Smooth muscle cell (in vitro differentiated cells): Measurements from ENCODE around the gene SCYL1. TPM values are rescaled to one million over a fixed set of nuclear protein-coding genes. Genes with fewer than 3 reads are reported as not detected.

Experiments used
- DNase-seq: peaks from one replicate; lab custom pipeline; 2025; ENCODE audit not compliant: unreplicated experiment; lab: John Stamatoyannopoulos, UW
- H2AFZ ChIP-seq: fragments of 200-600 bp; sonication (generic); 2 replicates; pipeline ENCODE4 v1.6.0; 2016; ENCODE audit warnings: antibody characterized with exemption, low read depth, mild to moderate bottlenecking
- H3F3A ChIP-seq: fragments of 200-600 bp; sonication (generic); 2 replicates; pipeline ENCODE4 v1.6.0; 2017; ENCODE audit warnings: antibody characterized with exemption, low read depth
- H3K27ac ChIP-seq: fragments of 200-600 bp; sonication (generic); 2 replicates; pipeline ENCODE4 v1.5.1; 2016; ENCODE audit warnings: low read depth, mild to moderate bottlenecking
- H3K27me3 ChIP-seq: fragments of 200-600 bp; sonication (generic); 2 replicates; pipeline ENCODE4 v1.6.1; 2016; ENCODE audit warnings: low read depth, mild to moderate bottlenecking
- H3K36me3 ChIP-seq: fragments of 200-600 bp; sonication (generic); 2 replicates; pipeline ENCODE4 v1.5.1; 2016; ENCODE audit warnings: low read depth
- H3K4me1 ChIP-seq: fragments of 200-600 bp; sonication (generic); 2 replicates; pipeline ENCODE4 v1.5.1; 2016; ENCODE audit warnings: low read depth
- H3K4me2 ChIP-seq: fragments of 200-600 bp; sonication (generic); 2 replicates; pipeline ENCODE4 v1.6.0; 2016; ENCODE audit warnings: mild to moderate bottlenecking
- H3K4me3 ChIP-seq: fragments of 200-600 bp; sonication (generic); 2 replicates; pipeline ENCODE4 v1.5.1; 2016; ENCODE audit warnings: mild to moderate bottlenecking
- H3K79me2 ChIP-seq: fragments of 200-600 bp; sonication (generic); 2 replicates; pipeline ENCODE4 v1.6.0; 2016; ENCODE audit warnings: low read depth, mild to moderate bottlenecking
- H3K9ac ChIP-seq: fragments of 200-600 bp; sonication (generic); 2 replicates; pipeline ENCODE4 v1.6.0; 2016; ENCODE audit warnings: low read depth
- H3K9me3 ChIP-seq: fragments of 200-600 bp; sonication (generic); replicated peaks from 2 replicates; pipeline ENCODE4 v1.5.1; 2016; ENCODE audit warnings: low read depth
- H4K20me1 ChIP-seq: fragments of 200-600 bp; sonication (generic); 2 replicates; pipeline ENCODE4 v1.6.0; 2016; ENCODE audit warnings: low read depth
- CTCF ChIP-seq: fragments of 200-600 bp; sonication (generic); IDR thresholded peaks from 2 replicates; pipeline ENCODE4 v1.5.1; 2017; ENCODE audit warnings: borderline replicate concordance, mild to moderate bottlenecking, antibody characterized with exemption; ENCODE audit not compliant: insufficient read depth, poor library complexity, severe bottlenecking
- WGBS: methylation state at CpG from one replicate; pipeline ENCODE4 v1.1.7; 2016; ENCODE audit warnings: low lambda C conversion rate; 5-methylcytosine and 5-hydroxymethylcytosine counted together
- polyA plus RNA-seq: library from polyadenylated mRNA; unstranded; fragments of >200 nt; fragmentation: Nextera tagmentation; extraction: Ambion mirVana; gene quantifications from 2 replicates; pipeline ENCODE4 v1.2.1, GENCODE V29; 2016
- total RNA-seq: library from RNA; depleted of rRNA; stranded (reverse); fragments of >200 nt; gene quantifications from 2 replicates; pipeline ENCODE4 v1.2.3, GENCODE V29; 2014

The SCYL1 gene
- total and polyA plus RNA-seq, 2 experiments from 2014 or later, result 66.6 to 123 TPM

DNA sequence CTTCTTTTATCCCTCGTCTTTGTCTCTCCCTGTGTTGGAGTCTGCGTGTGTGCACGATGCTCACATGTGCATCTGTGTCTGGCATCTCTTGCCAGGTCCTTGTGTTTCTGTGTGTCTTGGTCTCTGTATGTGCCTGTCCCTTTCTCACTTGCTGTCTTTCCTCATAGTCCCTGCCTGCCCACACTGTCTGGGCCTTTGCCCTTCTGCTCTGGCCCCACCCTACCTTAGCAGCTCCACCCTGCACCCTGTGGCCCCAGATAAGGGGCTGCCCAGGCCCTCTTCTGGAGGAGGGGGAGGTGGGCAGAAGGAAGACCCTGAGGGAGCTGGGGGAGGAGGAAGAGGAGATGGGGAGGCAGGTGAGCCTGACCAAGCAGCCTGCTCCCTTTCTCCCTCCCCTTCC, 53.8 kb downstream of the SCYL1 start:
- H3K9ac ChIP-seq, result no peak overlapping the region
- no peak for DNase-seq
- H3K27ac ChIP-seq, result no peak overlapping the region
- H3K4me1 ChIP-seq, result peaks cover 9% of the 10 kb centered on the region
- H3K4me2 ChIP-seq, result no peak overlapping the region
- no peaks in the 10 kb centered on the region for H3K79me2 ChIP-seq
- no peaks in the 10 kb centered on the region for H3K36me3 ChIP-seq
- TF ChIP-seq CTCF, result no peak
- H3F3A ChIP-seq, result peaks cover 15% of the 10 kb centered on the region
- H3K9me3 ChIP-seq, result no peaks in the 10 kb centered on the region
- no peak overlapping the region for H3K4me3 ChIP-seq
- peaks cover 10% of the 10 kb centered on the region for H4K20me1 ChIP-seq
- no peak overlapping the region for H2AFZ ChIP-seq
- 96% methylated on average over 3 of the region's 3 CpGs for WGBS
- H3K27me3 ChIP-seq, result no peaks in the 10 kb centered on the region

DNA sequence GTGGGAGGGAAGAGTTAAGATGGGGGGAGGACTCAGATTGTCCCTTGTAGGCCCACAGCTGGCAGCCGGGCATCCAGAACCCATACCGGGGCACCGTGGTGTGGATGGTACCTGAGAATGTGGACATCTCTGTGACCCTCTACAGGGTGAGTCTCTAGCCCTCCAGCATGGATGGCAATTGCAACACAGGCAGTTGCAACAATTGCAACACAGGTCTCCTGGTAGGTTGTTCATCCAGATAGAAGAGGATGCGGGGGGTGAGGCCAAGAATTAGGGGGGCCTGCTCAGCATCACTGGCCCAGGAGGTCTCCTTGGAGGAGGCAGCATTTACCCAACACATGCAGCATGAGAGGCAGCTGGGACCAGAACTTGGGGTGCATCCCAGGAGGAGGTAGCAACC, 54.4 kb downstream of the SCYL1 start:
- Histone ChIP-seq H2AFZ (no peak overlapping the region), H3K9ac (no peak overlapping the region), H3K27ac (no peak overlapping the region), H3K4me3 (no peak overlapping the region), H3K36me3 (no peaks in the 10 kb centered on the region), H3K79me2 (no peaks in the 10 kb centered on the region), H3K27me3 (no peaks in the 10 kb centered on the region), H4K20me1 (peaks cover 7% of the 10 kb centered on the region), H3K9me3 (no peaks in the 10 kb centered on the region), H3K4me1 (peaks cover 6% of the 10 kb centered on the region), H3K4me2 (no peak overlapping the region), H3F3A (peaks cover 12% of the 10 kb centered on the region)
- 97% methylated on average over 4 of the region's 4 CpGs for WGBS
- no peak for TF ChIP-seq CTCF
- DNase-seq, result no peak

GRCh38 chr11:65580031-65580692, 55.3 kb downstream of the SCYL1 start:
- 96% methylated on average over 19 of the region's 19 CpGs for WGBS
- no peak for DNase-seq
- no peaks in the 10 kb centered on the region for H3K79me2 ChIP-seq
- no peaks in the 10 kb centered on the region for H3K9me3 ChIP-seq
- no peak overlapping the region for H3K27ac ChIP-seq
- H3K36me3 ChIP-seq, result no peaks in the 10 kb centered on the region
- peaks cover 4% of the 10 kb centered on the region for H3K27me3 ChIP-seq
- no peak overlapping the region for H2AFZ ChIP-seq
- TF ChIP-seq CTCF, result no peak
- H3K4me2 ChIP-seq, result no peak overlapping the region
- peaks cover 7% of the 10 kb centered on the region for H3F3A ChIP-seq
- H4K20me1 ChIP-seq, result peaks cover 7% of the 10 kb centered on the region
- H3K9ac ChIP-seq, result no peak overlapping the region
- H3K4me1 ChIP-seq, result peaks cover 6% of the 10 kb centered on the region
- H3K4me3 ChIP-seq, result no peak overlapping the region

DNA sequence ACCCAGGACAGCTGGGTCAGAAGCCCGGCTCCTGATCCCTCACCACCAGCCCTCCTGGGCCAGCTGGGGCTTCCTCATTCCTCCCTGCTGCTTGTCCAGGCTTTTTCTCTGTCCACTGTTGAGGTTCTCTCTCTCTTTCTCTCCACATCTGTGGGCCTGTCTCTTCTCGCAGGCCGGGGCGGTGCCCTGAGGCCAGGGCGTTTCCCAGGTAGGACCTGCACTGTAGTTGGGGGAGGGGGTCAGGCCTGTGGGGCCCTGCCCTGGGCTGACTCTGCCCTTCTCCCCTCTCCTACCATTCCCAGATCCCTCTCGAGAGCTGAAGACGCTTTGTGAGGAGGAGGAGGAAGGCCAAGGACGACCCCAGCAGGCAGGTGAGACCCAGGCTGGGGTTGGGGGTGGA, 55.9 kb downstream of the SCYL1 start:
- Histone ChIP-seq H3K9me3 (no peaks in the 10 kb centered on the region), H4K20me1 (peaks cover 7% of the 10 kb centered on the region), H3K4me1 (peaks cover 6% of the 10 kb centered on the region), H3K4me2 (no peak overlapping the region), H3K79me2 (no peaks in the 10 kb centered on the region), H2AFZ (no peak overlapping the region), H3K9ac (no peak overlapping the region), H3K27me3 (peaks cover 4% of the 10 kb centered on the region), H3K36me3 (no peaks in the 10 kb centered on the region), H3K27ac (no peak overlapping the region), H3F3A (peaks cover 5% of the 10 kb centered on the region), H3K4me3 (no peak overlapping the region)
- no peak for DNase-seq
- 86% methylated on average over 8 of the region's 8 CpGs for WGBS
- TF ChIP-seq CTCF, result no peak
